MM.1S (cell line): ENCODE results near the gene VIM.

Experiments
- DNase-seq: peaks from one replicate; pipeline ENCODE4 v3.0.0-alpha.2; 2015
- H2AFZ ChIP-seq: fragments of 300-600 bp; sonication (generic); 2 replicates; pipeline ENCODE4 v1.6.0; 2016; ENCODE audit warnings: antibody characterized with exemption, low read length
- H3F3A ChIP-seq: fragments of 300-600 bp; sonication (generic); 2 replicates; pipeline ENCODE4 v1.6.1; 2016; ENCODE audit warnings: mild to moderate bottlenecking, antibody characterized with exemption, low read length, moderate library complexity, mixed read lengths; ENCODE audit not compliant: insufficient read depth
- H3K27ac ChIP-seq: fragments of 300-600 bp; sonication (generic); 2 replicates; pipeline ENCODE4 v1.5.1; 2016; ENCODE audit warnings: mild to moderate bottlenecking, low read length
- H3K27me3 ChIP-seq: fragments of 300-600 bp; sonication (generic); replicated peaks from 2 replicates; pipeline ENCODE4 v1.6.0; 2016; ENCODE audit warnings: low read length; ENCODE audit not compliant: insufficient read depth
- H3K36me3 ChIP-seq: fragments of 300-600 bp; sonication (generic); replicated peaks from 2 replicates; pipeline ENCODE4 v1.6.1; 2016; ENCODE audit warnings: mild to moderate bottlenecking, low read length, mixed read lengths; ENCODE audit not compliant: insufficient read depth
- H3K4me1 ChIP-seq: fragments of 300-600 bp; sonication (generic); 2 replicates; pipeline ENCODE4 v1.6.1; 2016; ENCODE audit warnings: low read length, mixed read lengths
- H3K4me2 ChIP-seq: fragments of 300-600 bp; sonication (generic); 2 replicates; pipeline ENCODE4 v1.6.0; 2016; ENCODE audit warnings: low read depth, low read length
- H3K4me3 ChIP-seq: fragments of 300-600 bp; sonication (generic); 2 replicates; pipeline ENCODE4 v1.5.1; 2016; ENCODE audit warnings: low read length, mixed read lengths
- H3K79me2 ChIP-seq: fragments of 300-600 bp; sonication (generic); 2 replicates; pipeline ENCODE4 v1.6.1; 2016; ENCODE audit warnings: mixed run types, low read length, mixed read lengths
- H3K9ac ChIP-seq: fragments of 300-600 bp; sonication (generic); 2 replicates; pipeline ENCODE4 v1.6.1; 2016; ENCODE audit warnings: low read length, mixed read lengths
- H3K9me2 ChIP-seq: fragments of 300-600 bp; sonication (generic); replicated peaks from 2 replicates; pipeline ENCODE4 v1.6.1; 2016; ENCODE audit warnings: mild to moderate bottlenecking, low read length, mixed read lengths; ENCODE audit not compliant: insufficient read depth
- H3K9me3 ChIP-seq: fragments of 300-600 bp; sonication (generic); replicated peaks from 2 replicates; pipeline ENCODE4 v1.6.1; 2016; ENCODE audit warnings: mild to moderate bottlenecking, low read length, mixed read lengths; ENCODE audit not compliant: insufficient read depth
- H4K20me1 ChIP-seq: fragments of 300-600 bp; sonication (generic); 2 replicates; pipeline ENCODE4 v1.6.1; 2016; ENCODE audit warnings: mild to moderate bottlenecking, low read length, moderate library complexity, mixed read lengths; ENCODE audit not compliant: insufficient read depth
- EZH2 ChIP-seq: fragments of 300-600 bp; sonication (generic); optimal IDR thresholded peaks from 2 replicates; pipeline ENCODE3; 2017; ENCODE audit warnings: low read depth, mild to moderate bottlenecking, antibody characterized with exemption, low read length, mixed read lengths
- EZH2phosphoT487 ChIP-seq: fragments of 300-600 bp; sonication (generic); IDR thresholded peaks from 2 replicates; pipeline ENCODE4 v1.6.1; 2018; ENCODE audit warnings: antibody characterized with exemption, low read length
- TF ChIP-seq, protein P1 (sequence below): fragments of 300-600 bp; sonication (generic); IDR thresholded peaks from 2 replicates; pipeline ENCODE4 v1.5.1; 2016; ENCODE audit warnings: antibody characterized with exemption, low read length, mixed read lengths

VIM gene

DNA sequence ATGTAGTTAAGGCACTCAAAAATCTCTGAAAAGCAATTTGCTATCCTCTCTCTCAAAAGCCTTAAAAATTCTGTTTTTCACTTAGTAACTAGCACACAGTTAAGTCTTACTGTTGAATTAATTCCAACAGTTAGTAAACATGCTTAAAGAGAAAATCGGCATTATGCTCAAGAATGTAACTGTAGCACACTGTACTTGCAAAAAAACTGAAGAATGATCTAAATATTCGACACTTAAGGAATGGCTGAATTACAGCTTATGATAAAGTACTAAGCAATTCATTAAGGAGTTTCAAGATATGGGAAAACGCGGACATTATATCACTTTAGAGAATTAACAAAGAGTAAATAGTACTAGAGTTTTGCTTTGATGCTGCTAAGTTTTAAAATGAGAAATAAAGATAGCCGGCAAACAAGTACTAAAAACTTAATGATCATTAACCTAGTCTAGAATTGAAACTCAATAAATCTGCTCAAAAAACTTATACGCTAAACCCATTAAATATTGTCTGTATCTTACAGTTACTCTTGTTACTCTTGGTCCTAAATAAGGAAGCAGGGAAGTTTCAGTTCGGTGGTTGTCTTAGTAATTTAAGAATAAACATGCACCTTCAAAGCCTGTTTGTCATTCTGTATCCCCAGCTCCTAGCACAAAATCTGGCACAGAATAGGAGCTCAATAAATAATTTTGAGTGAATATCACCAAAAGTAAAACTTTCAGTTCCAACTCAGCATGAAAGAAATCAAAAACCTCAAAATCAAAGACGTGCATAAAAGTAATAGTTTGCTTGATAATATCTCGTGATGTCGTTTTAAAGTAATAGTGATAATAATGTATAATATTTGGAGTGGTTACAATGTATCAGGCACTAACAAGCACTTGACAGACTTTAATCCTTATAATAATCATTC lies 27.8 kb upstream of the VIM start:
- H4K20me1 ChIP-seq, result no peaks in the 10 kb centered on the region
- peaks cover 7% of the 10 kb centered on the region; the same call in 1 of the 2 replicates for H3K79me2 ChIP-seq
- H3K36me3 ChIP-seq, result no peaks in the 10 kb centered on the region
- H3K4me1 ChIP-seq, result peaks cover 10% of the 10 kb centered on the region; the same call in 1 of the 2 replicates
- peak overlapping the region; percentile 92 for H3K27ac ChIP-seq
- H3K4me2 ChIP-seq, result peak overlapping the region; percentile 79
- peak overlapping the region; percentile 99 for H3K9ac ChIP-seq
- peak overlapping the region; percentile 78 for H2AFZ ChIP-seq
- H3K9me2 ChIP-seq, result no peaks in the 10 kb centered on the region
- peak; percentile 30 for DNase-seq
- TF ChIP-seq EZH2phosphoT487 (no peak), EZH2 (no peak)
- TF ChIP-seq, protein P1, sequence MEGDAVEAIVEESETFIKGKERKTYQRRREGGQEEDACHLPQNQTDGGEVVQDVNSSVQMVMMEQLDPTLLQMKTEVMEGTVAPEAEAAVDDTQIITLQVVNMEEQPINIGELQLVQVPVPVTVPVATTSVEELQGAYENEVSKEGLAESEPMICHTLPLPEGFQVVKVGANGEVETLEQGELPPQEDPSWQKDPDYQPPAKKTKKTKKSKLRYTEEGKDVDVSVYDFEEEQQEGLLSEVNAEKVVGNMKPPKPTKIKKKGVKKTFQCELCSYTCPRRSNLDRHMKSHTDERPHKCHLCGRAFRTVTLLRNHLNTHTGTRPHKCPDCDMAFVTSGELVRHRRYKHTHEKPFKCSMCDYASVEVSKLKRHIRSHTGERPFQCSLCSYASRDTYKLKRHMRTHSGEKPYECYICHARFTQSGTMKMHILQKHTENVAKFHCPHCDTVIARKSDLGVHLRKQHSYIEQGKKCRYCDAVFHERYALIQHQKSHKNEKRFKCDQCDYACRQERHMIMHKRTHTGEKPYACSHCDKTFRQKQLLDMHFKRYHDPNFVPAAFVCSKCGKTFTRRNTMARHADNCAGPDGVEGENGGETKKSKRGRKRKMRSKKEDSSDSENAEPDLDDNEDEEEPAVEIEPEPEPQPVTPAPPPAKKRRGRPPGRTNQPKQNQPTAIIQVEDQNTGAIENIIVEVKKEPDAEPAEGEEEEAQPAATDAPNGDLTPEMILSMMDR, result no peak
- no peaks in the 10 kb centered on the region for H3K9me3 ChIP-seq
- H3K27me3 ChIP-seq, result no peaks in the 10 kb centered on the region
- peaks cover 6% of the 10 kb centered on the region; the same call in 1 of the 2 replicates for H3F3A ChIP-seq
- peak overlapping the region; percentile 94 for H3K4me3 ChIP-seq

GRCh38 chr10:17200912-17201793 lies 26.9 kb upstream of the VIM start, which contains the start of gene TRDMT1:
Gene TRDMT1, minus strand, starts transcription at chr10:17201672. Its CDS starts 38 bp downstream, at chr10:17201634.
- Histone ChIP-seq H3K27ac (peak within 1 kb of the TSS; percentile 92), H3K9me3 (no peaks in the 10 kb centered on the region), H3K4me1 (peaks cover 10% of the 10 kb centered on the region; the same call in 1 of the 2 replicates), H3F3A (peaks cover 6% of the 10 kb centered on the region; the same call in 1 of the 2 replicates), H3K9me2 (no peaks in the 10 kb centered on the region), H3K79me2 (peaks cover 7% of the 10 kb centered on the region; the same call in 1 of the 2 replicates), H4K20me1 (no peaks in the 10 kb centered on the region), H3K9ac (peak within 1 kb of the TSS; percentile 99), H3K36me3 (no peaks in the 10 kb centered on the region), H3K27me3 (no peaks in the 10 kb centered on the region), H3K4me3 (peak within 1 kb of the TSS; percentile 94), H2AFZ (peak within 1 kb of the TSS; percentile 78), H3K4me2 (peak within 1 kb of the TSS; percentile 79)
- DNase-seq, result peak; percentile 76
- TF ChIP-seq, protein P1, result 0 out of 2 replicates have a peak, but pooled peaks have one; percentile 4
- no peak for TF ChIP-seq EZH2

DNA sequence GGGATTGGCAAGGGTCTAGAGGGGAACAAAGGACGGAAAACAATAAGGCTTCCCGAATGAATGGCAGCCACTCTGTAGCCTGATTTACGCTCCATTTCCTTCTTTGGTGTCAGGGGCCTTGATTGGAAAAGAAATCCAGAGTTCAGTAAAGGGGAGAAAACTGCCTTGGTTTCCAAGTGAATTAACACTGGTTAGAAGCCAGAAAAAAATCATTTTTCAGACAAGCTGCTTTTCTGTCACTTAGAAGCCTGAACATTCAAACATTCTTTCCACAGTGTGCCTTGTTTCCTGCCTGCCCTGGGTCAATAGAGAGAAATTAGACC lies 26.3 kb upstream of the VIM start:
- Histone ChIP-seq H3K79me2 (peaks cover 7% of the 10 kb centered on the region; the same call in 1 of the 2 replicates), H3K9me2 (no peaks in the 10 kb centered on the region), H3K4me1 (peaks cover 10% of the 10 kb centered on the region; the same call in 1 of the 2 replicates), H3K4me3 (peak overlapping the region; percentile 94), H3K9ac (peak overlapping the region; percentile 99), H3K36me3 (no peaks in the 10 kb centered on the region), H3F3A (peaks cover 6% of the 10 kb centered on the region; the same call in 1 of the 2 replicates), H3K27me3 (no peaks in the 10 kb centered on the region), H3K9me3 (no peaks in the 10 kb centered on the region), H3K4me2 (peak overlapping the region; percentile 79), H4K20me1 (no peaks in the 10 kb centered on the region), H2AFZ (peak overlapping the region; percentile 78), H3K27ac (peak overlapping the region; percentile 92)
- DNase-seq, result no peak
- TF ChIP-seq, protein P1, result no peak
- TF ChIP-seq EZH2, result no peak
- TF ChIP-seq EZH2phosphoT487, result no peak
